ENCODE data around the gene ANKRD23. TPM values are rescaled to one million over a fixed set of nuclear protein-coding genes. Genes with fewer than 3 reads are reported as not detected.

Gene ANKRD23
- total and polyA plus RNA-seq, 4 experiments from 2014 or later: 1.5 to 19.7 (median 19.4) TPM; not detected in 1

DNA sequence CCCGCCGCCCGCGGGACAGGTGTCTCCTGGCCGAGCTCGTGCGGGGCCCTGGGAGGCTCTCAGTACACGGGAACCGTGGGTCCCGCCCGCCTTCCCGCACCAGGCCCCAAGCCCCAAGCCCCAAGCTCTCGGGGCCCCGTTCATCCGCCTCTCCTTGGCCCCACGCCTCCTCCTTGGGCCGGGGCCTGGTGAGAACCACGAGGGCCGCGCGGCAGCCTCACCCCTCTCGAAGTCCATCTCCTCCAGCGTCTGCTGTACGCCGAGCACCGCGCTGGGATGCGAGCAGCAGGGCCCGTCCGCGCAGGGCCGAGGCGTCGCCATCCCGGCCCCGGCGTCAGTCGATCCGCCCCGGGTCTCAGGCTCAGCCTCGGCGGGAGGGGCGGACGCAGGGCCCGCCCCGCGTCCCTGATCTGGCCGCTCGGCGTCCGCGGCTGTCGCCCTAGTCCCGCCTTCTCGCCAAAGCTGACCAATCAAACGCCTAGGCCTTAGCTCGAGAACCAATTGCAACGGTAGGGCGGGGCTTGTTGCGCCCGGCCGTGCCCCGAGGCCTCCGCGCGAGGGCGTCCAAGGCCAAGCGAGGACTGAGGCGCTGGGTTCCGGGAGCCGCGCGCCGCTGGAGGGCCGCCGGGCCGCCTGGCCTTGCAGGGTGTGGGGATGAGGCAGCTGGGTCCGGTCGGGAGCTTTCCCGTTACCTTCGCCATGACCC, 14.0 kb upstream of the ANKRD23 start, which contains the start of gene ANKRD39:
ANKRD39 (minus strand) TSS at position 350 of the 706 bp plus-strand sequence; CDS start at position 321, 29 bp downstream.
- DNase-seq: peak; percentile 97 to 99 (median 99)
- intact Hi-C loops (cut with micrococcal nuclease): loop anchor here (1.0 to 5.0 kb wide), 7 partner anchors 12 to 116 kb away; partner anchors contain the start of genes CNNM3, CNNM4, LMAN2L and SEMA4C
- Mint-ChIP-seq H3K4me3 (peak within 1 kb of the TSS; percentile 86 to 94 (median 90)), H3K27me3 (no peaks in the 10 kb centered on the region), H3K36me3 (peaks cover 22 to 46% of the 10 kb centered on the region in 2 donors), H3K4me1 (peaks cover 22 to 61% (median 35%) of the 10 kb centered on the region in 4 donors), H3K9me3 (no peaks in the 10 kb centered on the region), H3K27ac (peak within 1 kb of the TSS; percentile 80 to 94 (median 86))
- Histone ChIP-seq H3K4me3 (ENCODE audit: low read length in 2 of 2) (peak within 1 kb of the TSS; percentile 20 to 70), H3K4me1 (ENCODE audit: insufficient read depth, low read length) (peaks cover 44% of the 10 kb centered on the region), H3K27me3 (ENCODE audit: insufficient read depth, low read length) (no peaks in the 10 kb centered on the region), H3K9me3 (ENCODE audit: control insufficient read depth in 1 of 2, low read length in 2 of 2) (no peaks in the 10 kb centered on the region), H3K27ac (ENCODE audit: low read depth, low read length) (peak within 1 kb of the TSS; percentile 80), H3K36me3 (ENCODE audit: insufficient read depth, low read length) (peaks cover 27% of the 10 kb centered on the region)
- ChIA-PET CTCF (ENCODE audit: partially characterized antibody) (interaction anchor here (0.6 to 16.0 kb wide), 57 partner anchors 10 to 596 kb away, joined by 3 to 624 read pairs (median 5); partner anchors contain the start of genes ANKRD36, CNNM3, LMAN2L and SEMA4C), POLR2A (ENCODE audit: partially characterized antibody) (interaction anchor here (0.6 to 10.0 kb wide), 43 partner anchors 10 to 1137 kb away, joined by 3 to 194 read pairs (median 7); partner anchors contain the start of genes ANKRD23, ANKRD36, ARID5A and CNNM3)

DNA sequence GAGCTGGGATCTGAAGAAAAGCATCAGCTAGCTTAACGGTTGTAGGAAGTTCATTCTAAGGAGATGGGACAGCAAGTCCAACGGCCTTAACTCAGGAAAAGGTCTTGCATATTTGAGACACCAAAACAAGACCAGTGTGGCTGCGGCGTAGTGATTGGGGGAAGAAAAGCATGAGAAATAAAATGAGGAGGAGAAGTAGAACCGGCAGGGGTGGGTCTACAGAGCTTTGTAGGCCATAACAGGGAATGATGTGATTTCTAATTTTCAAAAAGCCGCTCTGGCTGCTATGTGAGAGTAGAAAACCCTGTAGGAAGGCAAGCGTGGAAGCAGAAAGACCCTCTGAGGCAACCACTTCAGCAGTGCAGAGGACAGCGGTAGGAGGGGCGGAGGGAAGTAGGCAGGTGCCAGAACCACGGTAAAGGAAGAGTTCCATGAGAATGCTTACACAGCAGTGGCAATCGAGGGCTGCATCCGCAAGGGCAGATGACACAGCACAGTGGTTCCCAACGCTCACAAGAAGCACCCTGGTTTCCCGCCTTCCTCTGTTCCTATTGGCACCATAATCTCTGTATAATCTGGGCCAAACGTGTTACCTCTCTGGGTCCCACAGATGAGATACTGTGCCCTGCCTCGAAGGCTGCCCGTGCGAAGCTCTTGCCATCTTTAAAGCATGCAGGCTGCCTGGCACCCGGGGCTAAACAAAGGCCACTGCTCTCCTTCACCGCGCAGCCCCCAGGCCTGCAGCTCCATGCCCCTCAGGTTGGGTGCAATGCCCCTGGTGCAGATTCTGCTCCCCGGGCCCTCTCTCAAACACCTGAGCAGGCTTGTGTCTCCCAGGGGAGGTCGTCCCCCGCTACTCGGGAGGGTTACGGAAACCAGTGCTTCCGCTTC, 13.2 kb upstream of the ANKRD23 start:
- DNase-seq: peak in 3 of 5 donors; percentile 29 to 40 (median 38)
- no peaks in the 10 kb centered on the region for H3K27me3 ChIP-seq (ENCODE audit: insufficient read depth, low read length)
- Mint-ChIP-seq H3K4me3 (peak overlapping the region; percentile 86 to 94 (median 90)), H3K27ac (peak overlapping the region; percentile 69 to 94 (median 86)), H3K4me1 (peaks cover 22 to 63% (median 36%) of the 10 kb centered on the region in 4 donors), H3K36me3 (peaks cover 25 to 45% of the 10 kb centered on the region in 2 donors), H3K9me3 (no peaks in the 10 kb centered on the region), H3K27me3 (no peaks in the 10 kb centered on the region)
- intact Hi-C loops (cut with micrococcal nuclease): loop anchor here (5.0 kb wide), 2 partner anchors 95 to 115 kb away; partner anchors contain the start of genes CNNM4 and LMAN2L
- H3K27ac ChIP-seq (ENCODE audit: low read depth, low read length): peak overlapping the region; percentile 80
- CTCF ChIA-PET (ENCODE audit: partially characterized antibody): interaction anchor here (0.6 to 16.0 kb wide), 52 partner anchors 9 to 596 kb away, joined by 3 to 624 read pairs (median 5); partner anchors contain the start of genes ANKRD36, CNNM3, LMAN2L and SEMA4C
- POLR2A ChIA-PET (ENCODE audit: partially characterized antibody): interaction anchor here (0.6 to 10.0 kb wide), 42 partner anchors 9 to 693 kb away, joined by 3 to 194 read pairs (median 7); partner anchors contain the start of genes ANKRD23, ANKRD36, ARID5A and CNNM3
- peaks cover 28% of the 10 kb centered on the region for H3K36me3 ChIP-seq (ENCODE audit: insufficient read depth, low read length)
- H3K9me3 ChIP-seq (ENCODE audit: control insufficient read depth in 1 of 2, low read length in 2 of 2): no peaks in the 10 kb centered on the region
- peak overlapping the region; percentile 20 to 70 for H3K4me3 ChIP-seq (ENCODE audit: low read length in 2 of 2)
- peaks cover 44% of the 10 kb centered on the region for H3K4me1 ChIP-seq (ENCODE audit: insufficient read depth, low read length)

DNA sequence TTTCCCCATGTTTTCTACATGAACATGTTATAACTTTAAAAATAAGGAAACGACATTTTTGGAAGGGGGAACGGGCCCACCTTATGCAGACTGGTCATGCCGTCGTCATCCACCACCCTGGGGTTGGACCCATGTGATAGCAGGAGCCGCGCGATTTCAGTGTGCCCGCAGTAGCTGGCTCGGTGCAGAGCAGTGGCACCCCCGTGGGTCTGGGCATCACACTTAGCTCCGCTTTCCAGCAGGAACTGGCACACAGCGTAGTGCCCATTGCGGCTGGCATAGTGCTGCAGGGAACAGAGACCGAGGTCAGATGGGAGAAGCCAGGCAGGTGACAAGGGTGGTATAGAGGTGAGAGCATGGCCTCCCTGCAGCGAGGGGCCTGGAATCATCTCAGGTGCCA, 9.5 kb upstream of the ANKRD23 start:
- no peaks in the 10 kb centered on the region for H3K27me3 Mint-ChIP-seq
- H3K36me3 Mint-ChIP-seq: peaks cover 25 to 42% of the 10 kb centered on the region in 2 donors
- Histone ChIP-seq H3K4me3 (ENCODE audit: low read length in 2 of 2) (no peak overlapping the region), H3K9me3 (ENCODE audit: control insufficient read depth in 1 of 2, low read length in 2 of 2) (no peaks in the 10 kb centered on the region), H3K36me3 (ENCODE audit: insufficient read depth, low read length) (peaks cover 35% of the 10 kb centered on the region), H3K4me1 (ENCODE audit: insufficient read depth, low read length) (peaks cover 22% of the 10 kb centered on the region), H3K27ac (ENCODE audit: low read depth, low read length) (no peak overlapping the region), H3K27me3 (ENCODE audit: insufficient read depth, low read length) (no peaks in the 10 kb centered on the region)
- H3K9me3 Mint-ChIP-seq: no peaks in the 10 kb centered on the region
- H3K4me1 Mint-ChIP-seq: peaks cover 13 to 36% (median 23%) of the 10 kb centered on the region in 4 donors
- ChIA-PET POLR2A (ENCODE audit: partially characterized antibody) (interaction anchor here (0.8 to 1.3 kb wide), 3 partner anchors 11 to 110 kb away, joined by 3 to 4 read pairs (median 3); no protein-coding TSS in a partner anchor), CTCF (ENCODE audit: partially characterized antibody) (interaction anchor here (0.9 to 16.0 kb wide), 3 partner anchors 95 to 259 kb away, joined by 3 to 624 read pairs (median 16); no protein-coding TSS in a partner anchor)
- intact Hi-C loops (cut with micrococcal nuclease): no loop called here
- DNase-seq: no peak
- H3K4me3 Mint-ChIP-seq: no peak overlapping the region
- no peak overlapping the region for H3K27ac Mint-ChIP-seq

DNA sequence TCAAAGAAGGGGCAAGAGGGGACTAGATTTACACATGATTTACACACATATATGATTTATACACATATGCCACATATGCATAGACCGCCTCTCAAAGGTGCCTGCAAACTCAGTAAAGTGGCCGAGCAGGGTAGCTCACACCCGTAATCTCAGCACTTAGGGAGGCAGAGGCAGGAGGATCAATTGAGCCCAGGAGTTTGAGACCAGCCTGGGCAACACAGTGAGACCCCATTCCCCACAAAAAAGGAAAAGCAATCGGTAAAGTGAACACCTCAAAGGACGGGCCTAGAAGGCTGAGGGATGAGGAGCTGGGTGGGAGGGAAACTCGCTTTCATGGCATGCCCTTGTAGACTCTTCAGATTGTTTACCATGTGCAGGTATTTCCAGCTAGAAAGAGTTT, 8.8 kb upstream of the ANKRD23 start:
- intact Hi-C loops (cut with micrococcal nuclease): no loop called here
- Histone ChIP-seq H3K27ac (ENCODE audit: low read depth, low read length) (no peak overlapping the region), H3K4me3 (ENCODE audit: low read length in 2 of 2) (no peak overlapping the region), H3K4me1 (ENCODE audit: insufficient read depth, low read length) (peaks cover 22% of the 10 kb centered on the region), H3K9me3 (ENCODE audit: control insufficient read depth in 1 of 2, low read length in 2 of 2) (no peaks in the 10 kb centered on the region), H3K27me3 (ENCODE audit: insufficient read depth, low read length) (no peaks in the 10 kb centered on the region), H3K36me3 (ENCODE audit: insufficient read depth, low read length) (peaks cover 42% of the 10 kb centered on the region)
- Mint-ChIP-seq H3K27me3 (no peaks in the 10 kb centered on the region), H3K36me3 (peaks cover 32 to 48% of the 10 kb centered on the region in 2 donors), H3K27ac (peak overlapping the region in 2 of 7 donors; percentile 15 to 21), H3K9me3 (no peaks in the 10 kb centered on the region), H3K4me3 (no peak overlapping the region), H3K4me1 (peaks cover 13 to 32% (median 24%) of the 10 kb centered on the region in 4 donors)
- CTCF ChIA-PET (ENCODE audit: partially characterized antibody): interaction anchor here (0.7 to 3.4 kb wide), 4 partner anchors 99 to 860 kb away, joined by 3 to 16 read pairs (median 4); no protein-coding TSS in a partner anchor
- POLR2A ChIA-PET (ENCODE audit: partially characterized antibody): interaction anchor here (0.8 to 2.0 kb wide), 4 partner anchors 10 to 71 kb away, joined by 3 to 10 read pairs (median 5); partner anchors contain the start of gene CNNM3
- DNase-seq: no peak

DNA sequence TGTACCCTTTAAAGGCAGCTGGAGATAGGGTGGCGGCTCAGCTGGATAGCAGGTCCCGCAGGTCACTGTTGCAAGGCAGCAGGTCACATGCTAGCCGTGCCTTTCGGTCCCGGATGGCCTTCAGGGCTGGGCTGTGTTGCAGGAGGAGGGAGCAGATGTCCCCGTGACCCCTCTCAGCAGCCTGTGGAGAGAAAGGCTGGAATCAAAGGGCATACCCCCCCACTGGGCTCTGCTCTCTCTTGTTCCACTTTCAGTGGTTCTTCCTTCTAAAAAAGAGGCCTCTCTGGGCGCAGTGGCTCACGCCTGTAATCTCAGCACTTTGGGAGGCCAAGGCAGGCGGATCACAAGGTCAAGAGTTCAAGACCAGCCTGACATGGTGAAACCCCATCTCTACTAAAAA, 4.4 kb upstream of the ANKRD23 start:
- POLR2A ChIA-PET (ENCODE audit: partially characterized antibody): interaction anchor here (1.6 kb wide), 1 partner anchor 9 kb away, joined by 12 read pairs; the partner anchor contains the start of gene ANKRD39

DNA sequence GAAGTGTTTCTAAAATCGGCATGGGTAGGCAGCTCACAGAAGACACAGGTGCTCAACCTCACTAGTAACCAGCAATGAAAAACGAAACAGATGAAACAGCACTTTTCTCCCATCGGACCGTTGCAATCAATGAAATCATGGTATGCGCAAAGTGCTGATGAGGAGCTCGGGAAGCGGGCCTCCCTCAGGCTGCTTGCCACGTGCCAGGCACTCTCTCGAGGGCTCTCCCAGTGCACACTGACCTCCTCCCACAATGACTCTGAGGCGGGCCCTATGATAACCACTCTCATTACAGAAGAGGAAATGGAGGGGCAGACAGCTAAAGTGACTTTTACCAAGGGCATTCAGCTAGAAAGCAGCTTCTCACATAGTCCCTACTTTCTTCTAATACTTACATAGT, 3.8 kb upstream of the ANKRD23 start:
- Mint-ChIP-seq H3K4me1 (peaks cover under 1 to 8% (median 4%) of the 10 kb centered on the region in 4 donors), H3K27me3 (no peaks in the 10 kb centered on the region), H3K9me3 (no peaks in the 10 kb centered on the region), H3K27ac (peak overlapping the region in 2 of 7 donors; percentile 3 to 69), H3K36me3 (peaks cover 26 to 35% of the 10 kb centered on the region in 2 donors), H3K4me3 (no peak overlapping the region)
- DNase-seq: no peak
- Histone ChIP-seq H3K9me3 (ENCODE audit: control insufficient read depth in 1 of 2, low read length in 2 of 2) (no peaks in the 10 kb centered on the region), H3K4me1 (ENCODE audit: insufficient read depth, low read length) (no peaks in the 10 kb centered on the region), H3K4me3 (ENCODE audit: low read length in 2 of 2) (no peak overlapping the region), H3K36me3 (ENCODE audit: insufficient read depth, low read length) (peaks cover 34% of the 10 kb centered on the region), H3K27ac (ENCODE audit: low read depth, low read length) (no peak overlapping the region), H3K27me3 (ENCODE audit: insufficient read depth, low read length) (no peaks in the 10 kb centered on the region)
- intact Hi-C loops (cut with micrococcal nuclease): no loop called here
- ChIA-PET CTCF (ENCODE audit: partially characterized antibody) (interaction anchor here (1.3 to 2.7 kb wide), 2 partner anchors 11 to 13 kb away, joined by 4 to 12 read pairs; partner anchors contain the start of gene ANKRD39), POLR2A (ENCODE audit: partially characterized antibody) (interaction anchor here (1.6 kb wide), 1 partner anchor 10 kb away, joined by 12 read pairs; the partner anchor contains the start of gene ANKRD39)

More for the DNA sequence above, 4.4 kb upstream of the ANKRD23 start:
- no peaks in the 10 kb centered on the region for H3K4me1 ChIP-seq (ENCODE audit: insufficient read depth, low read length)
- no peaks in the 10 kb centered on the region for H3K27me3 ChIP-seq (ENCODE audit: insufficient read depth, low read length)
- no peak for DNase-seq
- CTCF ChIA-PET (ENCODE audit: partially characterized antibody): interaction anchor here (1.3 to 2.7 kb wide), 2 partner anchors 10 to 14 kb away, joined by 4 to 12 read pairs; partner anchors contain the start of gene ANKRD39
- intact Hi-C loops (cut with micrococcal nuclease): no loop called here
- H3K27ac Mint-ChIP-seq: peak overlapping the region in 1 of 7 donors; percentile 35
- H3K9me3 Mint-ChIP-seq: no peaks in the 10 kb centered on the region
- peaks cover 32 to 39% of the 10 kb centered on the region in 2 donors for H3K36me3 Mint-ChIP-seq
- no peak overlapping the region for H3K27ac ChIP-seq (ENCODE audit: low read depth, low read length)
- H3K27me3 Mint-ChIP-seq: no peaks in the 10 kb centered on the region
- peaks cover 41% of the 10 kb centered on the region for H3K36me3 ChIP-seq (ENCODE audit: insufficient read depth, low read length)
- H3K4me3 Mint-ChIP-seq: no peak overlapping the region
- no peaks in the 10 kb centered on the region for H3K9me3 ChIP-seq (ENCODE audit: control insufficient read depth in 1 of 2, low read length in 2 of 2)
- peaks cover under 1 to 12% (median 7%) of the 10 kb centered on the region in 4 donors for H3K4me1 Mint-ChIP-seq
- H3K4me3 ChIP-seq (ENCODE audit: low read length in 2 of 2): no peak overlapping the region
